Caco-2 (cell line): ENCODE data around the gene KIRREL3. TPM values are rescaled to one million over a fixed set of nuclear protein-coding genes. Genes with fewer than 3 reads are reported as not detected.

Experiments used
- BruUV-seq: library from RNA; stranded (reverse); fragments of 400-500 nt; replicated peaks from 2 replicates; lab custom pipeline; 2021; lab: Mats Ljungman, UMichigan
- CTCF ChIA-PET: fragments of 300-600 bp; sonication (Branson Sonifier 250); formaldehyde crosslinking; loops from one replicate; lab custom pipeline; 2022; ENCODE audit warnings: antibody characterized with exemption; lab: Charles Lee
- POLR2A ChIA-PET: fragments of 300-600 bp; sonication (Branson Sonifier 250); formaldehyde crosslinking; loops from one replicate; lab custom pipeline; 2022; ENCODE audit warnings: antibody characterized with exemption; lab: Charles Lee
- DNase-seq, 2 experiments: peaks; one replicate each; pipeline versions ENCODE4 v3.0.0 to v3.0.0-alpha.2; 2020 to 2022
- H3K27me3 ChIP-seq: replicated peaks from 2 replicates; pipeline ENCODE4 v1.6.0; 2011; ENCODE audit warnings: low read length; ENCODE audit not compliant: control insufficient read depth, insufficient read depth
- H3K36me3 ChIP-seq: 2 replicates; pipeline ENCODE4 v1.5.1; 2011; ENCODE audit warnings: low read length; ENCODE audit not compliant: control insufficient read depth, insufficient read depth
- H3K4me1 ChIP-seq: fragments of 250-450 bp; sonication (Bioruptor Pico); 2 replicates; pipeline ENCODE4 v1.5.1; 2020; ENCODE audit warnings: mild to moderate bottlenecking
- H3K4me3 ChIP-seq: 2 replicates; pipeline ENCODE4 v1.5.1; 2011; ENCODE audit warnings: low read depth, mild to moderate bottlenecking, control low read depth, low read length
- H3K9me3 ChIP-seq: fragments of 250-450 bp; sonication (Bioruptor Pico); 2 replicates; pipeline ENCODE4 v1.5.1; 2020; ENCODE audit warnings: mild to moderate bottlenecking, moderate library complexity
- H3K27ac Mint-ChIP-seq: one replicate; pipeline ENCODE4 v1.8.0; 2022; ENCODE audit warnings: mixed read lengths; ENCODE audit not compliant: unreplicated experiment
- H3K27me3 Mint-ChIP-seq: one replicate; pipeline ENCODE4 v1.8.0; 2022; ENCODE audit warnings: mixed read lengths; ENCODE audit not compliant: insufficient read depth, unreplicated experiment
- H3K36me3 Mint-ChIP-seq: one replicate; pipeline ENCODE4 v1.8.0; 2022; ENCODE audit warnings: mild to moderate bottlenecking, mixed read lengths; ENCODE audit not compliant: insufficient read depth, unreplicated experiment
- H3K4me1 Mint-ChIP-seq: one replicate; pipeline ENCODE4 v1.8.0; 2022; ENCODE audit warnings: low read depth, mixed read lengths; ENCODE audit not compliant: unreplicated experiment
- H3K4me3 Mint-ChIP-seq: one replicate; pipeline ENCODE4 v1.8.0; 2022; ENCODE audit warnings: mild to moderate bottlenecking, moderate library complexity, mixed read lengths; ENCODE audit not compliant: unreplicated experiment
- H3K9me3 Mint-ChIP-seq: one replicate; pipeline ENCODE4 v1.8.0; 2022; ENCODE audit warnings: mixed read lengths; ENCODE audit not compliant: unreplicated experiment
- CTCF ChIP-seq, 2 experiments: fragments of 200-600 bp in 1 of 2; IDR thresholded peaks; 1 replicate in 1 of 2; 2 replicates in 1 of 2; pipeline versions ENCODE4 v1.5.1 to v1.8.0; 2011 to 2022; ENCODE audit warnings: antibody characterized with exemption in 1 of 2, control low read depth in 1 of 2, inconsistent platforms in 1 of 2, low read depth in 1 of 2, low read length in 1 of 2, mild to moderate bottlenecking in 1 of 2, moderate library complexity in 1 of 2; ENCODE audit not compliant: insufficient read depth in 1 of 2, severe bottlenecking in 1 of 2, unreplicated experiment in 1 of 2
- intact Hi-C: fragments of 100-400 bp; cut with micrococcal nuclease; formaldehyde crosslinking; loops from one replicate; pipeline ENCODE4 v1.10.0; 2022; ENCODE audit not compliant: unreplicated experiment
- total RNA-seq: library from RNA; stranded (reverse); gene quantifications from 2 replicates; pipeline ENCODE4 v1.2.3, GENCODE V29; 2022

Gene KIRREL3
- total RNA-seq, 1 experiment from 2014 or later, result not detected

GRCh38 chr11:126492331-126493082 lies 508.1 kb downstream of the KIRREL3 start:
- Histone ChIP-seq H3K36me3 (no peaks in the 10 kb centered on the region), H3K4me1 (no peaks in the 10 kb centered on the region), H3K27me3 (peaks cover 5% of the 10 kb centered on the region), H3K9me3 (no peaks in the 10 kb centered on the region), H3K4me3 (no peak overlapping the region)
- ChIA-PET CTCF (interaction anchor here (1.6 kb wide), 1 partner anchor 12 kb away, joined by 7 read pairs; no protein-coding TSS in a partner anchor), POLR2A (no interaction called here)
- BruUV-seq, result no TSS peak
- no peak for DNase-seq
- H3K4me1 Mint-ChIP-seq, result no peaks in the 10 kb centered on the region
- intact Hi-C loops, result no loop called here
- H3K4me3 Mint-ChIP-seq, result no peak overlapping the region
- H3K36me3 Mint-ChIP-seq, result no peaks in the 10 kb centered on the region
- H3K9me3 Mint-ChIP-seq, result no peaks in the 10 kb centered on the region
- no peak overlapping the region for H3K27ac Mint-ChIP-seq
- peaks cover 19% of the 10 kb centered on the region for H3K27me3 Mint-ChIP-seq
- no peak for TF ChIP-seq CTCF (IDR thresholded peaks at IDR 0.05; ENCODE audit: insufficient read depth in 1 of 2, low read depth in 1 of 2, low read length in 1 of 2, severe bottlenecking in 1 of 2, unreplicated experiment in 1 of 2)

DNA sequence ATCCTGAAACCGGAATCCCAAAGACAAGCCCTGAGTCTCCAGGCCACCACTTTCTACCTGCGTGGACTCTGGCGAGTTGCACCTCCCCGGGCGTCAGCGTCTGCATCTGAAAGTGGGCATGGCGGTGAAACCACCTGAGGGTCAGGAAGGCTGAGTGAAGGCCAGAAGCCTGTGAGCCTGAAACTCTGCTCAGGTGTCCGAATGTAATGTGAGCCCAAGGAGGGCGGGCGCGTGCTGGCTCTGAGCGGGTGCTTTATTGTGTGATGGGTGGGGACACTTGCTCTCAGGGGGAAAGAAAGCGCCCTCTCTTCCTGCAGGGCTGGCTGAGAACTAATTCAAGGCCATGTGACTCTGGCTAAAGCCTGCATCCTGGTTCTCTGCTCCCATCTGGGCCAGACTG lies 509.5 kb downstream of the KIRREL3 start:
- intact Hi-C loops, result no loop called here
- no peak overlapping the region for H3K27ac Mint-ChIP-seq

More for the DNA sequence above, 509.5 kb downstream of the KIRREL3 start:
- BruUV-seq, result no TSS peak
- no peaks in the 10 kb centered on the region for H3K36me3 Mint-ChIP-seq
- H3K9me3 Mint-ChIP-seq, result no peaks in the 10 kb centered on the region
- Histone ChIP-seq H3K9me3 (no peaks in the 10 kb centered on the region), H3K36me3 (no peaks in the 10 kb centered on the region), H3K4me1 (no peaks in the 10 kb centered on the region), H3K4me3 (no peak overlapping the region), H3K27me3 (no peaks in the 10 kb centered on the region; the same call in 1 of the 2 replicates)
- no peak for DNase-seq
- H3K4me3 Mint-ChIP-seq, result no peak overlapping the region
- H3K4me1 Mint-ChIP-seq, result no peaks in the 10 kb centered on the region
- POLR2A ChIA-PET, result no interaction called here
- CTCF ChIA-PET, result no interaction called here
- no peak for TF ChIP-seq CTCF (IDR thresholded peaks at IDR 0.05; ENCODE audit: insufficient read depth in 1 of 2, low read depth in 1 of 2, low read length in 1 of 2, severe bottlenecking in 1 of 2, unreplicated experiment in 1 of 2)
- peaks cover 18% of the 10 kb centered on the region for H3K27me3 Mint-ChIP-seq
